LNCaP clone FGC (cell line): ENCODE results near the gene TPO.
"Not testable (repeated sequence)": the region's sequence is repeated elsewhere in the genome, so short reads cannot be mapped to it uniquely, and the experiment has no call there.

Experiments used
- DNase-seq: peaks from one replicate; pipeline ENCODE4 v3.0.0-alpha.2; 2011; ENCODE audit warnings: low read depth
- H3K4me3 ChIP-seq: 2 replicates; pipeline ENCODE4 v1.5.1; 2011; ENCODE audit warnings: mild to moderate bottlenecking, low read depth, low read length, control low read depth
- CTCF ChIP-seq: IDR thresholded peaks from 2 replicates; pipeline ENCODE4 v1.5.1; 2012; ENCODE audit warnings: mild to moderate bottlenecking; ENCODE audit not compliant: control insufficient read depth, insufficient read depth; ENCODE audit errors: extremely low read depth

TPO gene

DNA sequence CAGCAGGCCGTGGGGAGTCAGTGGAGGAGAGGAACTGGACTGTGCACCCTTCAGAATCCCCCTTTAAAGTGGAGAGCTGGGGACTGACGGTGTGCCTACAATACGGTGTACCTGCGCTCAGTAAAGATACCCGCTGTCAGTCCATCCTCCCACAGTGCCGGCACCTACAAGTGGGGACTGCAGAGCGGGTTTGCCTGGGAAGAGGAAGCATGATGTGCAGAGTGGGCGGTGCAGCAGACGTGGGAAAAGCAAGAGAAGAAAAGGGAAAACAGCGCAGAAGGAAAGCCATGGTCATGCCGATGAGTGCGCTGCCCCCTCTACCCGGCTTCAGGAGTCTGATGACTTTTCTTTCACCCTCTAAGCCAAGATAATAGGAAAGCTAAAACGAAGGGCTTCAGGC is 148.0 kb downstream of the TPO start:
- no peak for TF ChIP-seq CTCF
- H3K4me3 ChIP-seq, result no peak overlapping the region
- DNase-seq, result no peak

DNA sequence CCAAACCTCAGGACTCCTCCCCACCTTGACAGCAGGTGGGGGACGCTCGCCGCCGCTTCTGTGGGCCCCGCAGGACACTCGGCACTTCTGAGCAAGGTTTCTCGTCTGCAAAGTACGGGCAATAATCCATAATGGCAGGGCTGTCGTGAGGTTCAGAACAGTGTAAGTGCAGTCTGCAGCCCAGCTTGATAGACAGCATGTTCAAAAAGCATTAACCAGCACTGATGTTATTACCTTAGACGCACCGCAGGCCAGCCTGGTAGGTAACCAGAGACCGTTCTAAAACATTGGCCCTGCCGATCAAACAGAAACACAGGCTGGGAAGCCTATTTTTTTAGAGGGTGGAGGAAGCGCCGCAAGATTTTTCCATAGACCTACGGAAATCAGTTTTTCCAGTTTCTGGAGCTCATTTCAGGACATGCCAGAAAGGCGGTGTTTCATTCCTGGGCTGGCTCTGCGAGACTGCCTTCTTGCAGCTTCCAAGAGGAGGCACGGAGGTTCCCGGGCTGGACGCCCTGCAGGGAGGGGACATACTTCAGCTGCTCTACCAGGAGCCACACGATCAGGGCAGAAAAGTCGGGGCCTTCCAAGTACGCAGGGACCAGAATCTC is 148.7 kb downstream of the TPO start:
- H3K4me3 ChIP-seq, result no peak overlapping the region
- TF ChIP-seq CTCF, result no peak

DNA sequence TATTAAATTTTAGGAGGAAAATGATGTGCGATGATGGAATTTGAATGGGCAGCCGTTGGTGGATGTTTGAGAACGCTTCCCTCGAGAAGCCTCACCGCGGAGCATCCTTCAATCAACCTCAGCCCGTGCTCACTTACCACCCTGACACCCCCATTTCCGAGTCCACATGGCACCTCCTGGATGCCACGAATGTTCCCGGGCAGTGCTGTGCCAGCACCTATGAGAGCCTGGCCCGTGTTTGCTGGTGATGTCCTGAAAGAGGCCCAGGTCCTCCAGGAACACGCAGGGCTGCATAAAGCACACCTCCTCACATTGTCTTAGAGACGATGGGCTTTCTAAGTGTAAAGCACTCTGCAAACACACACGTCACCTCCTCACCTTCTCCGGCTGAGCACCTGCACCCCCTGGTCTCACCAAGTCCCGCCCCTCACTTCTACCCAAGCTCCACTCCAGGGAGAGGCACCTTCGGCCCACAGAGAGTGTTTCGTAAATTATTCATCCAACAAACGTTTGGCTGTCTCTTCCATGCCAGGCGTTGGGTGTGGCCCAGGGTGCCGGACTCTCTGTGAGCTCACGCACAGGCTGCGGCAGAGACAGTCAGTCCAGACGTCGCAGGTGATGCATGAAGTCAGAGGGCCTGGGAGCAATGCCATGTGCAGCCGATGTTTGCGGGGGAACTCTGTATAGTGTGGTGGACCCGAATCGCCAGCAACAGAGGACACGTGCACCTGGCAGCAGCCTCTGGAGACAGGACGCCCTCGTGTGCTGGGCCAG is 150.0 kb downstream of the TPO start:
- TF ChIP-seq CTCF, result no peak
- no peak overlapping the region for H3K4me3 ChIP-seq
- no peak for DNase-seq

More for the DNA sequence above, 148.7 kb downstream of the TPO start:
- no peak for DNase-seq

DNA sequence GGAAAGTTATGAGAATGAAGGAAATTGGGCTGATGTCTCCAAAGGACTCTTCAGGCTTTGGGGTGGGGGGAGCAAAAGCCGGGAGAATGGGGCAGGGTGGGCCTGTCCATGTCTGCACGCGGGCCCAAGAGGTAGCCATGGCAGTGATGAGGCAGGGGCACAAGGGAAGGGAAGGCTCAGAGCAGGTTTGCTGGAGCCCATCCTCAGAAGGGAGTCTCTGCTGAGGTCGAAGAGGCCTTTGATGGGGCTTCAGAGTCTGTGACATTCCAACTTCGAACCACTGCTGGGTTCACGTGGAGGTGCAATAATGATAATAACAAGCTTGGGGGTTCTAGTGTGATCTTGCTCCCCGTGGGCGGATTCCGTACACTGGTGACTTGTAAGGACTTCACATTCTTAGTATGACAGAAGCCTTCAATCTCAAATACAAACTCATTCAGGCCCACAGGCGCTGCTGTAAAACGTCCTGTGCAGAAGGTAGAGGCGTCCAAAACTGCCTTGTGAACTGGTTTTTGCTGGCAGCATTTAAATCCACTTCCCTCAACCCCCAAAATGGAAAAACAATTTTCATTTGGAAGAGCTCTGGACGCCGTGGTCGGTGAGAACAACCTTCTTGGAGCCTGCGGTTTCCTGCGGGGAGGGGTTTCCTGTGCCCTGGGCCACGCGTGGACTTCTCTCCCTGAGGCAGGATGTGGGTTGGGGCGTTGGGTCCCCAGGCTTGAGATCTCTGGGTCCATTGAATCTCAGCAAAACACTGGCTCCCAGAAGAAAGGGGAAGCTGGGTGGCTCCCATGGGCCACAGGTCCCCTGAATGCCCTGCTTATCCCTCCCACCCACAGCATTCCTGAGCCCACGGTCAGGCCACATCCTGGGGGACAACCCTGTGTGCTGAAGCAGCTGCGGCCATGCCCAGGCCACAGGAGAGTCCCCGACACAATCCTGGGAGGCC is 151.0 kb downstream of the TPO start:
- DNase-seq, result no peak
- no peak for TF ChIP-seq CTCF
- H3K4me3 ChIP-seq, result no peak overlapping the region

DNA sequence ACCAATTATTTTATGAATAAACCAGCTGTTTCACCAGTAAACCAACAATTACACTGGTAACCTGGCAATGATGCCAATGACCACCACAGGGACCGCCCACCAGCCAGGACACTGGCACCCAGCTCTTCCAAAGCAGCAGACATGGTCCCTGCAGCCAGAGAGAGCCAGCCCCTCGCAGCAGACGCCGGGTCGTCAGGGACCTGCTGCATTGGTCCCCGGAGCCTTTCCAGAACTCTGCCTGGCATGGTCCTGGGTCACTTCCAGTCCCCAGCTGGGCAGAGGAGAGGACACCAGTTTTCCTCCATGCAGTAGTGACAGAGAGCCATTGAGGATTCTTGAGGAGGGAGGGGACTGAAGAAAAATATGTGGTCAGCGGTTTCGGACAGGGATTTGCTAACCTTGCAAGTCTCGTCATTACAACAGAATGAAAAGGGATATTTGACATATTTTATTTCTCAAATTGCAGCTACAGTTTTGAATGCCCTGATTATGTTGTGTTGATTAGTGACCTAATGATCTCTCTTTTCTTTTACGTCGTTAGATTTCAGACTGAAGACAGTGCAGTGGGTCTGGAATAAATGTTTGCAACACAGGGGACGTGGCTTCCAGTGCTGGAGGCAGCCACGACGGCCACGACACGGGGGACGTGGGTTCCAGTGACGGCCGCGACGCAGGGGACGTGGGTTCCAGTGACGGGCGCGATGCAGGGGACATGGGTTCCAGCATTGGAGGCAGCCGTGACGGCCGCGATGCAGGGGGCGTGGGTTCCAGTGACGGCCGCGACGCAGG is 154.5 kb downstream of the TPO start:
- no peak for DNase-seq
- no peak for TF ChIP-seq CTCF
- no peak overlapping the region for H3K4me3 ChIP-seq

DNA sequence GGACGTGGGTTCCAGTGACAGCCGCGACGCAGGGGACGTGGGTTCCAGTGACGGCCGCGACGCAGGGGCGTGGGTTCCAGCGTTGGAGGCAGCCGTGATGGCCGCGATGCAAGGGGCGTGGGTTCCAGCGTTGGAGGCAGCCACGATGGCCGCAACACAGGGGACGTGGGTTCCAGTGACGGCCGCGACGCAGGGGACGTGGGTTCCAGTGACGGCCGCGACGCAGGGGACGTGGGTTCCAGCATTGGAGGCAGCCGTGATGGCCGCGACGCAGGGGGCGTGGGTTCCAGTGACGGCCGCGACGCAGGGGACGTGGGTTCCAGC is 155.0 kb downstream of the TPO start:
- DNase-seq, H3K4me3 ChIP-seq: not testable (repeated sequence)
